HepG2 (cell line): ENCODE data around the gene IFT122. TPM values are rescaled to one million over a fixed set of nuclear protein-coding genes. Genes with fewer than 3 reads are reported as not detected.
"Not testable (repeated sequence)": the region's sequence is repeated elsewhere in the genome, so short reads cannot be mapped to it uniquely, and the experiment has no call there.

Experiments
- BCL6 ChIP-seq: IDR thresholded peaks from 2 replicates; pipeline ENCODE4 v1.6.1; 2016; ENCODE audit warnings: missing genetic modification reagents, missing compliant biosample characterization
- ERF ChIP-seq: IDR thresholded peaks from 2 replicates; pipeline ENCODE4 v1.6.1; 2018; ENCODE audit warnings: missing biosample characterization, missing genetic modification reagents
- HOMEZ ChIP-seq: IDR thresholded peaks from 2 replicates; pipeline ENCODE4 v1.6.1; 2016; ENCODE audit warnings: low read depth
- NCOA2 ChIP-seq: sonication (generic); formaldehyde crosslinking; IDR thresholded peaks from 2 replicates; pipeline ENCODE4 v1.8.0; 2022; ENCODE audit warnings: inconsistent platforms
- NR2F1 ChIP-seq, 2 experiments: fragments of 450-650 bp in 1 of 2; formaldehyde crosslinking in 1 of 2; IDR thresholded peaks; 2 replicates each; pipeline versions ENCODE4 v1.5.0 to v1.6.1; 2016 to 2020; ENCODE audit warnings: mild to moderate bottlenecking in 1 of 2, missing compliant biosample characterization in 1 of 2, missing genetic modification reagents in 1 of 2, moderate library complexity in 1 of 2
- PAXIP1 ChIP-seq: sonication (generic); formaldehyde crosslinking; conservative IDR thresholded peaks from 2 replicates; pipeline ENCODE4 v1.4.0; 2020; ENCODE audit warnings: mild to moderate bottlenecking, missing genetic modification reagents, moderate library complexity
- PPARG ChIP-seq: conservative IDR thresholded peaks from 2 replicates; pipeline ENCODE4 v1.6.1; 2016; ENCODE audit warnings: missing biosample characterization, missing genetic modification reagents
- RCOR2 ChIP-seq: IDR thresholded peaks from 2 replicates; pipeline ENCODE4 v1.6.1; 2016; ENCODE audit warnings: missing biosample characterization, missing genetic modification reagents
- RXRB ChIP-seq: IDR thresholded peaks from 2 replicates; pipeline ENCODE4 v1.6.1; 2016; ENCODE audit warnings: borderline replicate concordance, missing genetic modification reagents, missing compliant biosample characterization
- SAP130 ChIP-seq: IDR thresholded peaks from 2 replicates; pipeline ENCODE4 v1.6.1; 2016; ENCODE audit warnings: low read depth
- SOX13 ChIP-seq, 3 experiments: fragments of 450-650 bp in 1 of 3; sonication (generic) in 1 of 3; formaldehyde crosslinking in 1 of 3; IDR thresholded peaks in 2 of 3; conservative IDR thresholded peaks in 1 of 3; 2 replicates each; pipeline versions ENCODE4 v1.5.0 to v1.6.1; 2016 to 2020; ENCODE audit warnings: antibody characterized with exemption in 1 of 3, mild to moderate bottlenecking in 1 of 3, missing compliant biosample characterization in 1 of 3, missing genetic modification reagents in 1 of 3, moderate library complexity in 1 of 3
- ZSCAN25 ChIP-seq: sonication (generic); formaldehyde crosslinking; IDR thresholded peaks from 2 replicates; pipeline ENCODE4 v1.8.0; 2022; ENCODE audit warnings: mild to moderate bottlenecking, missing genetic modification reagents
- polyA plus RNA-seq, 8 experiments: library from polyadenylated mRNA; depleted of rRNA in 3 of 8; stranded (reverse) in 7 of 8; unstranded in 1 of 8; fragments of >200 nt; fragmentation: Illumina TruSeq in 4 of 8; extraction: Trizol in 4 of 8; gene quantifications; 2 replicates each; pipeline versions ENCODE4 v1.2.1 to v1.2.3, GENCODE V29; 2011 to 2016; ENCODE audit warnings: low read depth in 4 of 8, missing spikeins in 1 of 8, mixed read lengths in 1 of 8; ENCODE audit not compliant: insufficient read depth in 1 of 8
- total RNA-seq, 5 experiments: library from RNA; depleted of rRNA; stranded (reverse); fragments of >200 nt; fragmentation: Illumina TruSeq; extraction: Trizol; gene quantifications; 2 replicates each; pipeline ENCODE4 v1.2.3, GENCODE V29; 2016; ENCODE audit warnings: low read depth in 1 of 5
- TF ChIP-seq, protein P1 (sequence below): sonication (generic); formaldehyde crosslinking; IDR thresholded peaks from 2 replicates; pipeline ENCODE4 v1.4.0; 2020; ENCODE audit warnings: low read depth, missing genetic modification reagents
- TF ChIP-seq, protein P2 (sequence below): IDR thresholded peaks from 2 replicates; pipeline ENCODE4 v1.4.0; 2020; ENCODE audit warnings: mild to moderate bottlenecking, missing genetic modification reagents

The IFT122 gene
- total and polyA plus RNA-seq, 2 of the 13 experiments (the other 11 are each of a cell fraction or from before 2014, with no cell fraction given), result 10.1 to 10.3 TPM

DNA sequence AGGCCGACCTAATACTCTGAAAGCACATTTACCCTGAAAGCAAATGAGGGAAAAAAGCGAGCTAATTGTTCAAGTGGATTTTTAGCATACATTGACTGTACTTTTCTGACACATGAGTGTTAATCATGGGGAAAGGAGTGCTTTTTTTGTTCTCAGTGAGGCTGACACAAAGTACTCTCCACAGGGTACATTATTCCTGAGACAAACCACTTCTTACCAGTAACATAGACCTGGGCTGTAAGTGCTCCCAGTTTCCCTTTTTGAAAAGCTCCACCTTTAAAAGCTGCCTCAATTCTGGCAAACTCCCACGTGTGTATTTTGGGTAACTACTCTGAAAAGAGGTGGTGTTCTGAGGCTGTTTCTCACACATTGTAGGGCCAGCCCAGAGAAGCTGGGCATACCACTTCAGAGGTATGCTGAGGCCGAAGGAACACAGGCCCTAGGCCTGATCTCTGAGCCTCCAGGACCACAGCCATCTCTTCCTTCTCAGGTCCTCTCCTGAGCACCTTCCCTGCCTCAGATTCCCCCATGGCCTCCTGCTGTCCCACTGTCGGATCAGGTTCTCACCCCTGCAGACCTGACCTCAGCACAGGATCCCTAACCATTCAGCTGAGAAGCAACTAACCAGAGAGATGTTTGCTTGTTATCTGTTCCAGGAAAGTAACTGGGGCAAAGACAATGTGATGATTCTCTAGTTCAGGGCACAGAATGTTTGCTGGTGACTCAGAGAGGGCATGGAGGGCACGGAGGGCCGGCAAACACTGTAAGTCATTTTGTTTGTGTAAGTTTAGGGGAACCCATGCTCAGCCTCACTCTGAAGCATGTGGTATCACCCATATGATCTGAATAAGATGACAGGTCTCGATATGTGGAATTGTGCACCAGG lies 58.8 kb downstream of the IFT122 start (continued):
- TF ChIP-seq SOX13 (IDR thresholded peaks at IDR 0.05), result not testable (repeated sequence)
- TF ChIP-seq SOX13 (CRISPR knock-in tag; conservative IDR thresholded peaks at IDR 0.05 in 1 of 2, IDR thresholded peaks at IDR 0.05 in 1 of 2) (peak in 1 of 2 experiments; percentile 74; a peak in 2 of 4 replicates), NCOA2 (CRISPR knock-in tag) (peak; percentile 64), ERF (CRISPR knock-in tag) (peak; percentile 17; the same call in 1 of the 2 replicates), PPARG (CRISPR knock-in tag) (peak; percentile 85), PAXIP1 (CRISPR knock-in tag) (0 out of 2 replicates have a peak, but pooled peaks have one; percentile 44), NR2F1 (CRISPR knock-in tag; IDR thresholded peaks at IDR 0.05) (peak in 1 of 2 experiments; percentile 41; a peak in 1 of 4 replicates), BCL6 (peak; percentile 67), ZSCAN25 (CRISPR knock-in tag) (peak; percentile 73; the same call in 1 of the 2 replicates), SAP130 (CRISPR knock-in tag) (peak; percentile 69), RXRB (CRISPR knock-in tag) (peak; percentile 83; the same call in 1 of the 2 replicates), RCOR2 (CRISPR knock-in tag) (0 out of 2 replicates have a peak, but pooled peaks have one; percentile 29), HOMEZ (0 out of 2 replicates have a peak, but pooled peaks have one; percentile 17)
- TF ChIP-seq, protein P1, sequence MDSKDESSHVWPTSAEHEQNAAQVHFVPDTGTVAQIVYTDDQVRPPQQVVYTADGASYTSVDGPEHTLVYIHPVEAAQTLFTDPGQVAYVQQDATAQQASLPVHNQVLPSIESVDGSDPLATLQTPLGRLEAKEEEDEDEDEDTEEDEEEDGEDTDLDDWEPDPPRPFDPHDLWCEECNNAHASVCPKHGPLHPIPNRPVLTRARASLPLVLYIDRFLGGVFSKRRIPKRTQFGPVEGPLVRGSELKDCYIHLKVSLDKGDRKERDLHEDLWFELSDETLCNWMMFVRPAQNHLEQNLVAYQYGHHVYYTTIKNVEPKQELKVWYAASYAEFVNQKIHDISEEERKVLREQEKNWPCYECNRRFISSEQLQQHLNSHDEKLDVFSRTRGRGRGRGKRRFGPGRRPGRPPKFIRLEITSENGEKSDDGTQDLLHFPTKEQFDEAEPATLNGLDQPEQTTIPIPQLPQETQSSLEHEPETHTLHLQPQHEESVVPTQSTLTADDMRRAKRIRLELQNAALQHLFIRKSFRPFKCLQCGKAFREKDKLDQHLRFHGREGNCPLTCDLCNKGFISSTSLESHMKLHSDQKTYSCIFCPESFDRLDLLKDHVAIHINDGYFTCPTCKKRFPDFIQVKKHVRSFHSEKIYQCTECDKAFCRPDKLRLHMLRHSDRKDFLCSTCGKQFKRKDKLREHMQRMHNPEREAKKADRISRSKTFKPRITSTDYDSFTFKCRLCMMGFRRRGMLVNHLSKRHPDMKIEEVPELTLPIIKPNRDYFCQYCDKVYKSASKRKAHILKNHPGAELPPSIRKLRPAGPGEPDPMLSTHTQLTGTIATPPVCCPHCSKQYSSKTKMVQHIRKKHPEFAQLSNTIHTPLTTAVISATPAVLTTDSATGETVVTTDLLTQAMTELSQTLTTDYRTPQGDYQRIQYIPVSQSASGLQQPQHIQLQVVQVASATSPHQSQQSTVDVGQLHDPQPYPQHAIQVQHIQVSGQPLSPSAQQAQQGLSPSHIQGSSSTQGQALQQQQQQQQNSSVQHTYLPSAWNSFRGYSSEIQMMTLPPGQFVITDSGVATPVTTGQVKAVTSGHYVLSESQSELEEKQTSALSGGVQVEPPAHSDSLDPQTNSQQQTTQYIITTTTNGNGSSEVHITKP (CRISPR knock-in tag), result peak; percentile 42; the same call in 1 of the 2 replicates
- TF ChIP-seq, protein P2, sequence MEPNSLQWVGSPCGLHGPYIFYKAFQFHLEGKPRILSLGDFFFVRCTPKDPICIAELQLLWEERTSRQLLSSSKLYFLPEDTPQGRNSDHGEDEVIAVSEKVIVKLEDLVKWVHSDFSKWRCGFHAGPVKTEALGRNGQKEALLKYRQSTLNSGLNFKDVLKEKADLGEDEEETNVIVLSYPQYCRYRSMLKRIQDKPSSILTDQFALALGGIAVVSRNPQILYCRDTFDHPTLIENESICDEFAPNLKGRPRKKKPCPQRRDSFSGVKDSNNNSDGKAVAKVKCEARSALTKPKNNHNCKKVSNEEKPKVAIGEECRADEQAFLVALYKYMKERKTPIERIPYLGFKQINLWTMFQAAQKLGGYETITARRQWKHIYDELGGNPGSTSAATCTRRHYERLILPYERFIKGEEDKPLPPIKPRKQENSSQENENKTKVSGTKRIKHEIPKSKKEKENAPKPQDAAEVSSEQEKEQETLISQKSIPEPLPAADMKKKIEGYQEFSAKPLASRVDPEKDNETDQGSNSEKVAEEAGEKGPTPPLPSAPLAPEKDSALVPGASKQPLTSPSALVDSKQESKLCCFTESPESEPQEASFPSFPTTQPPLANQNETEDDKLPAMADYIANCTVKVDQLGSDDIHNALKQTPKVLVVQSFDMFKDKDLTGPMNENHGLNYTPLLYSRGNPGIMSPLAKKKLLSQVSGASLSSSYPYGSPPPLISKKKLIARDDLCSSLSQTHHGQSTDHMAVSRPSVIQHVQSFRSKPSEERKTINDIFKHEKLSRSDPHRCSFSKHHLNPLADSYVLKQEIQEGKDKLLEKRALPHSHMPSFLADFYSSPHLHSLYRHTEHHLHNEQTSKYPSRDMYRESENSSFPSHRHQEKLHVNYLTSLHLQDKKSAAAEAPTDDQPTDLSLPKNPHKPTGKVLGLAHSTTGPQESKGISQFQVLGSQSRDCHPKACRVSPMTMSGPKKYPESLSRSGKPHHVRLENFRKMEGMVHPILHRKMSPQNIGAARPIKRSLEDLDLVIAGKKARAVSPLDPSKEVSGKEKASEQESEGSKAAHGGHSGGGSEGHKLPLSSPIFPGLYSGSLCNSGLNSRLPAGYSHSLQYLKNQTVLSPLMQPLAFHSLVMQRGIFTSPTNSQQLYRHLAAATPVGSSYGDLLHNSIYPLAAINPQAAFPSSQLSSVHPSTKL, result peak; percentile 62
